ENCODE measurements around the gene SPN. TPM values are rescaled to one million over a fixed set of nuclear protein-coding genes. Genes with fewer than 3 reads are reported as not detected.

Gene SPN
- total RNA-seq, 1 experiment from 2014 or later: 0.47 TPM

DNA sequence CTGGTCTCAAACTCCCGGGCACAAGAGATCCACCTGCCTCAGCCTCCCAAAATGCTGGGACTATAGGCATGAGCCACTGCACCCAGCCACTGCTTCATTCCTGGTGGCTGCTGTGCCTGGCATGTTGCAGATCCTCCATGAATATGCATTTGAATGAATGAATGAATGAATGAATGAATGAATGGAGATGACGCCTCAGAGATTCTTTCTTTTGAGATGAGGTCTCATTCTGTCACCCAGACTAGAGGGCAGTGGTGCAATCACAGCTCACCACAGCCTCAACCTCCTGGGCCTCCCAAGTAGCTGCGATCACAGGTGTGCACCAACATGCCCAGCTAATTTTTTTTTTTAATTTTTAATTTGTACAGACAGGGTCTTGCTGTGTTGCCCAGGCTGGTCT lies 5.2 kb downstream of the SPN start:
- CTCF ChIA-PET: no interaction called here
- intact Hi-C loops (cut with micrococcal nuclease): no loop called here
- H3K9me2 ChIP-seq (ENCODE audit: insufficient read depth): no peaks in the 10 kb centered on the region
- H3K9me3 ChIP-seq (ENCODE audit: control insufficient read depth in 1 of 2, insufficient read depth in 1 of 2, low read depth in 1 of 2, low read length in 2 of 2): no peaks in the 10 kb centered on the region
- no peak overlapping the region for H3K4me2 ChIP-seq (ENCODE audit: low read length)
- no peak for DNase-seq (ENCODE audit: low read depth, low spot score)
- H3K79me2 ChIP-seq (ENCODE audit: insufficient read depth, low read length): no peaks in the 10 kb centered on the region
- RAD21 ChIA-PET (ENCODE audit: low non-redundant PET in 1 of 2, low total read pairs in 2 of 2, uncharacterized antibody in 2 of 2, unreplicated experiment in 2 of 2): no interaction called here
- no peak overlapping the region for H3K27ac ChIP-seq (ENCODE audit: low read depth, low read length)
- POLR2A ChIA-PET: no interaction called here
- no peak for ATAC-seq
- no peaks in the 10 kb centered on the region for H3K36me3 ChIP-seq (ENCODE audit: control insufficient read depth in 1 of 2, insufficient read depth in 2 of 2, low read length in 2 of 2)
- TF ChIP-seq, protein P1, sequence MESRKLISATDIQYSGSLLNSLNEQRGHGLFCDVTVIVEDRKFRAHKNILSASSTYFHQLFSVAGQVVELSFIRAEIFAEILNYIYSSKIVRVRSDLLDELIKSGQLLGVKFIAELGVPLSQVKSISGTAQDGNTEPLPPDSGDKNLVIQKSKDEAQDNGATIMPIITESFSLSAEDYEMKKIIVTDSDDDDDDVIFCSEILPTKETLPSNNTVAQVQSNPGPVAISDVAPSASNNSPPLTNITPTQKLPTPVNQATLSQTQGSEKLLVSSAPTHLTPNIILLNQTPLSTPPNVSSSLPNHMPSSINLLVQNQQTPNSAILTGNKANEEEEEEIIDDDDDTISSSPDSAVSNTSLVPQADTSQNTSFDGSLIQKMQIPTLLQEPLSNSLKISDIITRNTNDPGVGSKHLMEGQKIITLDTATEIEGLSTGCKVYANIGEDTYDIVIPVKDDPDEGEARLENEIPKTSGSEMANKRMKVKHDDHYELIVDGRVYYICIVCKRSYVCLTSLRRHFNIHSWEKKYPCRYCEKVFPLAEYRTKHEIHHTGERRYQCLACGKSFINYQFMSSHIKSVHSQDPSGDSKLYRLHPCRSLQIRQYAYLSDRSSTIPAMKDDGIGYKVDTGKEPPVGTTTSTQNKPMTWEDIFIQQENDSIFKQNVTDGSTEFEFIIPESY (IDR thresholded peaks at IDR 0.05; ENCODE audit: extremely low read depth, insufficient replicate concordance, low read length): no peak
- no peak for TF ChIP-seq SIN3A (IDR thresholded peaks at IDR 0.05; ENCODE audit: low read depth)
- no peak for TF ChIP-seq CEBPB (IDR thresholded peaks at IDR 0.05; ENCODE audit: low read depth)
- TF ChIP-seq, protein P2, sequence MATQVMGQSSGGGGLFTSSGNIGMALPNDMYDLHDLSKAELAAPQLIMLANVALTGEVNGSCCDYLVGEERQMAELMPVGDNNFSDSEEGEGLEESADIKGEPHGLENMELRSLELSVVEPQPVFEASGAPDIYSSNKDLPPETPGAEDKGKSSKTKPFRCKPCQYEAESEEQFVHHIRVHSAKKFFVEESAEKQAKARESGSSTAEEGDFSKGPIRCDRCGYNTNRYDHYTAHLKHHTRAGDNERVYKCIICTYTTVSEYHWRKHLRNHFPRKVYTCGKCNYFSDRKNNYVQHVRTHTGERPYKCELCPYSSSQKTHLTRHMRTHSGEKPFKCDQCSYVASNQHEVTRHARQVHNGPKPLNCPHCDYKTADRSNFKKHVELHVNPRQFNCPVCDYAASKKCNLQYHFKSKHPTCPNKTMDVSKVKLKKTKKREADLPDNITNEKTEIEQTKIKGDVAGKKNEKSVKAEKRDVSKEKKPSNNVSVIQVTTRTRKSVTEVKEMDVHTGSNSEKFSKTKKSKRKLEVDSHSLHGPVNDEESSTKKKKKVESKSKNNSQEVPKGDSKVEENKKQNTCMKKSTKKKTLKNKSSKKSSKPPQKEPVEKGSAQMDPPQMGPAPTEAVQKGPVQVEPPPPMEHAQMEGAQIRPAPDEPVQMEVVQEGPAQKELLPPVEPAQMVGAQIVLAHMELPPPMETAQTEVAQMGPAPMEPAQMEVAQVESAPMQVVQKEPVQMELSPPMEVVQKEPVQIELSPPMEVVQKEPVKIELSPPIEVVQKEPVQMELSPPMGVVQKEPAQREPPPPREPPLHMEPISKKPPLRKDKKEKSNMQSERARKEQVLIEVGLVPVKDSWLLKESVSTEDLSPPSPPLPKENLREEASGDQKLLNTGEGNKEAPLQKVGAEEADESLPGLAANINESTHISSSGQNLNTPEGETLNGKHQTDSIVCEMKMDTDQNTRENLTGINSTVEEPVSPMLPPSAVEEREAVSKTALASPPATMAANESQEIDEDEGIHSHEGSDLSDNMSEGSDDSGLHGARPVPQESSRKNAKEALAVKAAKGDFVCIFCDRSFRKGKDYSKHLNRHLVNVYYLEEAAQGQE (IDR thresholded peaks at IDR 0.05; ENCODE audit: low read depth): no peak
- TF ChIP-seq FOSL1 (IDR thresholded peaks at IDR 0.05; ENCODE audit: low read depth): no peak
- TF ChIP-seq TCF7L2 (IDR thresholded peaks at IDR 0.05; ENCODE audit: borderline replicate concordance, extremely low read depth, insufficient read depth, insufficient read length): no peak
- no peak for TF ChIP-seq ELF1 (IDR thresholded peaks at IDR 0.05; ENCODE audit: borderline replicate concordance, low read depth)
- no peak for TF ChIP-seq SP1 (IDR thresholded peaks at IDR 0.05; ENCODE audit: low read depth)
- TF ChIP-seq, protein P3, sequence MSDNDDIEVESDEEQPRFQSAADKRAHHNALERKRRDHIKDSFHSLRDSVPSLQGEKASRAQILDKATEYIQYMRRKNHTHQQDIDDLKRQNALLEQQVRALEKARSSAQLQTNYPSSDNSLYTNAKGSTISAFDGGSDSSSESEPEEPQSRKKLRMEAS (IDR thresholded peaks at IDR 0.05): no peak
- no peak for TF ChIP-seq YY1 (IDR thresholded peaks at IDR 0.05; ENCODE audit: extremely low read depth, insufficient replicate concordance, low read depth, low read length)
- H3K9ac ChIP-seq (ENCODE audit: low read length): no peak overlapping the region
- BruUV-seq (replicated peaks): no TSS peak
- no peaks in the 10 kb centered on the region for H4K20me1 ChIP-seq (ENCODE audit: insufficient read depth)
- H3K27me3 ChIP-seq (ENCODE audit: insufficient read depth, low read length): no peaks in the 10 kb centered on the region
- H3K4me1 ChIP-seq (ENCODE audit: control insufficient read depth in 1 of 2, insufficient read depth in 2 of 2, low read length in 2 of 2): no peaks in the 10 kb centered on the region; a peak in 1 of 4 replicates
- H3K4me3 ChIP-seq (replicated peaks in 1 of 2; ENCODE audit: low read depth in 1 of 2, low read length in 2 of 2): no peak overlapping the region
- H2AFZ ChIP-seq (ENCODE audit: low read depth, low read length, poor library complexity, severe bottlenecking): no peak overlapping the region
